WI38 (cell line): Measurements from ENCODE around the gene TMEM108.

Experiments used
- H3K4me3 ChIP-seq: 2 replicates; pipeline ENCODE4 v1.5.1; 2011; ENCODE audit warnings: low read depth, mild to moderate bottlenecking, control low read depth, low read length
- TF ChIP-seq, protein P1 (sequence below): IDR thresholded peaks from 2 replicates; pipeline ENCODE4 v1.5.1; 2012; ENCODE audit warnings: low read depth, mild to moderate bottlenecking, control low read depth, low read length

The TMEM108 gene

GRCh38 chr3:133295199-133295901 lies 257.2 kb downstream of the TMEM108 start:
- no peak overlapping the region for H3K4me3 ChIP-seq
- TF ChIP-seq, protein P1, sequence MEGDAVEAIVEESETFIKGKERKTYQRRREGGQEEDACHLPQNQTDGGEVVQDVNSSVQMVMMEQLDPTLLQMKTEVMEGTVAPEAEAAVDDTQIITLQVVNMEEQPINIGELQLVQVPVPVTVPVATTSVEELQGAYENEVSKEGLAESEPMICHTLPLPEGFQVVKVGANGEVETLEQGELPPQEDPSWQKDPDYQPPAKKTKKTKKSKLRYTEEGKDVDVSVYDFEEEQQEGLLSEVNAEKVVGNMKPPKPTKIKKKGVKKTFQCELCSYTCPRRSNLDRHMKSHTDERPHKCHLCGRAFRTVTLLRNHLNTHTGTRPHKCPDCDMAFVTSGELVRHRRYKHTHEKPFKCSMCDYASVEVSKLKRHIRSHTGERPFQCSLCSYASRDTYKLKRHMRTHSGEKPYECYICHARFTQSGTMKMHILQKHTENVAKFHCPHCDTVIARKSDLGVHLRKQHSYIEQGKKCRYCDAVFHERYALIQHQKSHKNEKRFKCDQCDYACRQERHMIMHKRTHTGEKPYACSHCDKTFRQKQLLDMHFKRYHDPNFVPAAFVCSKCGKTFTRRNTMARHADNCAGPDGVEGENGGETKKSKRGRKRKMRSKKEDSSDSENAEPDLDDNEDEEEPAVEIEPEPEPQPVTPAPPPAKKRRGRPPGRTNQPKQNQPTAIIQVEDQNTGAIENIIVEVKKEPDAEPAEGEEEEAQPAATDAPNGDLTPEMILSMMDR: no peak

GRCh38 chr3:133295944-133296917 lies 258.0 kb downstream of the TMEM108 start:
- TF ChIP-seq, protein P1: no peak

DNA sequence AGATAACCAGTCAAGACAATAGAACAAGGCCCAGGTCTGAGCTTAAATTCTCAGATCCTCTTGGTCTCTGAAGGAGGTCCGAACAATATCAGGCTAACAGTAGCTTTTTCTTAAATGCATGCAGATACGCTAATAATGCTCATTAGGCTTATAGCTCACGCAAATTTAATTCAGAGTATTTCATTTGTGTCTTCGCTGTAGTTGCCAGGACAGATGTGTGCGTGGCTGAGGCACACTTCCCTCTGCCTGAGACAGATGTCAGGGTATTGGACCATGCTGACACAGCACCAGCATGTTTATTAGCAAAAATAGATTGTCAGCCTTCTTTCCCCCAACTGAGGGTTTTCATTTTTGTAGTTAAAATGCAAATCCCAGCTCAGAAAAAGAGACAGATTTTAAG lies 258.8 kb downstream of the TMEM108 start:
- TF ChIP-seq, protein P1: no peak
- H3K4me3 ChIP-seq: no peak overlapping the region

More at GRCh38 chr3:133295944-133296917, 258.0 kb downstream of the TMEM108 start:
- no peak overlapping the region for H3K4me3 ChIP-seq

- TF ChIP-seq, protein P1: no peak
- no peak overlapping the region for H3K4me3 ChIP-seq
Observed at GRCh38 chr3:133300102-133300501, 261.9 kb downstream of the TMEM108 start.

GRCh38 chr3:133301194-133301593 lies 263.0 kb downstream of the TMEM108 start:
- TF ChIP-seq, protein P1: no peak
- no peak overlapping the region for H3K4me3 ChIP-seq

GRCh38 chr3:133301731-133302130 lies 263.5 kb downstream of the TMEM108 start:
- no peak overlapping the region for H3K4me3 ChIP-seq
- TF ChIP-seq, protein P1: no peak

DNA sequence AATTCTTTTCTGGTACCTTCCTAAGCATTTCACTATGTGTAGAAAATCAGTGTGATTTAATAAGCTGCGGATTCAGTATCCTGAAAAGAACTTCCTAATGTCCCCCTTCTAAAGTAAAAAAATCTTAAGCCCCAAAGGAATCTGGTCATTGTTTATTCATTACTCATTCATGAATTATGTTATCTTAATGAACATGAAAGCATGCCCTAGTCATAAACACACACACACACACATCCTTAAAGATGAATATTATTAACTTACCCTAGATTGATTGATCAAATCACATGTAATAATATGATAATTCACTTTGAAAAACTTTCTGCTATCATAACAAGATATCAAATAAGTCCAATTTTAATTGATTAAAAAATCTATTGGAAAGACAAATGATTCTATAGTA lies 265.2 kb downstream of the TMEM108 start:
- TF ChIP-seq, protein P1: no peak
- no peak overlapping the region for H3K4me3 ChIP-seq
